ENCODE results near the gene PLPP7.

Gene PLPP7

GRCh38 chr9:131309530-131310276 lies 20.2 kb downstream of the PLPP7 start:
- Mint-ChIP-seq H3K4me3 (no peak overlapping the region), H3K27me3 (peaks cover 35% of the 10 kb centered on the region), H3K36me3 (no peaks in the 10 kb centered on the region), H3K9me3 (no peaks in the 10 kb centered on the region), H3K4me1 (peaks cover 14% of the 10 kb centered on the region), H3K27ac (no peak overlapping the region)
- DNase-seq: no peak
- CTCF ChIA-PET: no interaction called here

- Mint-ChIP-seq H3K4me3 (peak overlapping the region; percentile 12), H3K4me1 (peaks cover 14% of the 10 kb centered on the region), H3K36me3 (no peaks in the 10 kb centered on the region), H3K9me3 (no peaks in the 10 kb centered on the region), H3K27me3 (peaks cover 31% of the 10 kb centered on the region), H3K27ac (peak overlapping the region; percentile 77)
- CTCF ChIA-PET: interaction anchor here (0.7 to 1.0 kb wide), 2 partner anchors 25 to 133 kb away, joined by 3 to 4 read pairs; no protein-coding TSS in a partner anchor
- peak; percentile 78 for DNase-seq
These were observed 21.5 kb downstream of the PLPP7 start for GRCh38 chr9:131310833-131311554.

- Mint-ChIP-seq H3K27me3 (peaks cover 34% of the 10 kb centered on the region), H3K36me3 (no peaks in the 10 kb centered on the region), H3K4me1 (peaks cover 14% of the 10 kb centered on the region), H3K9me3 (no peaks in the 10 kb centered on the region), H3K27ac (no peak overlapping the region), H3K4me3 (no peak overlapping the region)
- CTCF ChIA-PET: interaction anchor here (1.0 kb wide), 1 partner anchor 24 kb away, joined by 4 read pairs; no protein-coding TSS in a partner anchor
- DNase-seq: no peak
These were observed 22.7 kb downstream of the PLPP7 start for GRCh38 chr9:131312246-131312645.

- Mint-ChIP-seq H3K27ac (no peak overlapping the region), H3K4me1 (peaks cover 14% of the 10 kb centered on the region), H3K4me3 (no peak overlapping the region), H3K9me3 (no peaks in the 10 kb centered on the region), H3K36me3 (no peaks in the 10 kb centered on the region), H3K27me3 (peaks cover 32% of the 10 kb centered on the region)
- CTCF ChIA-PET: no interaction called here
- DNase-seq: no peak
These were observed 23.6 kb downstream of the PLPP7 start for GRCh38 chr9:131312822-131313770.

- no peaks in the 10 kb centered on the region for H3K4me1 Mint-ChIP-seq
- no peaks in the 10 kb centered on the region for H3K36me3 Mint-ChIP-seq
- no peak overlapping the region for H3K27ac Mint-ChIP-seq
- CTCF ChIA-PET: interaction anchor here (0.6 kb wide), 1 partner anchor 18 kb away, joined by 3 read pairs; no protein-coding TSS in a partner anchor
- peaks cover 22% of the 10 kb centered on the region for H3K27me3 Mint-ChIP-seq
- DNase-seq: no peak
- H3K9me3 Mint-ChIP-seq: no peaks in the 10 kb centered on the region
- H3K4me3 Mint-ChIP-seq: no peak overlapping the region
These were observed 28.9 kb downstream of the PLPP7 start for GRCh38 chr9:131318231-131319085.

- Mint-ChIP-seq H3K36me3 (no peaks in the 10 kb centered on the region), H3K27ac (no peak overlapping the region), H3K9me3 (no peaks in the 10 kb centered on the region), H3K4me3 (no peak overlapping the region), H3K27me3 (peaks cover 22% of the 10 kb centered on the region), H3K4me1 (no peaks in the 10 kb centered on the region)
- DNase-seq: no peak
- CTCF ChIA-PET: no interaction called here
These were observed 30.0 kb downstream of the PLPP7 start for GRCh38 chr9:131319486-131319885.

GRCh38 chr9:131320031-131320685 lies 30.6 kb downstream of the PLPP7 start:
- H3K4me3 Mint-ChIP-seq: no peak overlapping the region
- CTCF ChIA-PET: no interaction called here
- DNase-seq: no peak
- H3K4me1 Mint-ChIP-seq: no peaks in the 10 kb centered on the region
- H3K27ac Mint-ChIP-seq: no peak overlapping the region
- H3K36me3 Mint-ChIP-seq: no peaks in the 10 kb centered on the region
- no peaks in the 10 kb centered on the region for H3K9me3 Mint-ChIP-seq
- peaks cover 28% of the 10 kb centered on the region for H3K27me3 Mint-ChIP-seq

- CTCF ChIA-PET: interaction anchor here (2.4 kb wide), 1 partner anchor 12 kb away, joined by 7 read pairs; no protein-coding TSS in a partner anchor
- H3K27ac Mint-ChIP-seq: no peak overlapping the region
These were observed 34.1 kb downstream of the PLPP7 start for GRCh38 chr9:131323629-131324028.

GRCh38 chr9:131324736-131325679 lies 35.5 kb downstream of the PLPP7 start:
- Mint-ChIP-seq H3K27me3 (peaks cover 45% of the 10 kb centered on the region), H3K9me3 (no peaks in the 10 kb centered on the region), H3K4me1 (no peaks in the 10 kb centered on the region), H3K36me3 (no peaks in the 10 kb centered on the region), H3K27ac (no peak overlapping the region), H3K4me3 (no peak overlapping the region)
- CTCF ChIA-PET: interaction anchor here (0.9 to 2.6 kb wide), 4 partner anchors 11 to 148 kb away, joined by 3 to 9 read pairs (median 7); no protein-coding TSS in a partner anchor
- DNase-seq: peak; percentile 8

More at GRCh38 chr9:131323629-131324028, 34.1 kb downstream of the PLPP7 start:
- no peak for DNase-seq
- Mint-ChIP-seq H3K9me3 (no peaks in the 10 kb centered on the region), H3K36me3 (no peaks in the 10 kb centered on the region), H3K27me3 (peaks cover 34% of the 10 kb centered on the region), H3K4me3 (no peak overlapping the region), H3K4me1 (no peaks in the 10 kb centered on the region)

GRCh38 chr9:131329241-131329641 lies 39.7 kb downstream of the PLPP7 start:
- Mint-ChIP-seq H3K4me3 (no peak overlapping the region), H3K27ac (no peak overlapping the region), H3K9me3 (no peaks in the 10 kb centered on the region), H3K27me3 (peaks cover 54% of the 10 kb centered on the region), H3K36me3 (no peaks in the 10 kb centered on the region), H3K4me1 (no peaks in the 10 kb centered on the region)
- CTCF ChIA-PET: no interaction called here
- peak; percentile 11 for DNase-seq

GRCh38 chr9:131330814-131331600 lies 41.5 kb downstream of the PLPP7 start:
- H3K4me3 Mint-ChIP-seq: no peak overlapping the region
- peaks cover under 1% of the 10 kb centered on the region for H3K4me1 Mint-ChIP-seq
- peaks cover 53% of the 10 kb centered on the region for H3K27me3 Mint-ChIP-seq
- no peaks in the 10 kb centered on the region for H3K9me3 Mint-ChIP-seq
- CTCF ChIA-PET: interaction anchor here (1.5 kb wide), 1 partner anchor 152 kb away, joined by 7 read pairs; no protein-coding TSS in a partner anchor
- H3K27ac Mint-ChIP-seq: no peak overlapping the region
- H3K36me3 Mint-ChIP-seq: no peaks in the 10 kb centered on the region
- DNase-seq: peak; percentile 14

All from activated naive CD4-positive, alpha-beta T cell treated with anti-CD3 and anti-CD28 coated beads, Interleukin-2, amount 10 ng/mL, durations not matched to agents 7 days and 5 days (primary cell).